ENCODE data around the gene MOB3B. TPM values are rescaled to one million over a fixed set of nuclear protein-coding genes. Genes with fewer than 3 reads are reported as not detected.

The MOB3B gene
- total RNA-seq, 2 experiments from 2014 or later = 3.0 to 3.2 TPM

DNA sequence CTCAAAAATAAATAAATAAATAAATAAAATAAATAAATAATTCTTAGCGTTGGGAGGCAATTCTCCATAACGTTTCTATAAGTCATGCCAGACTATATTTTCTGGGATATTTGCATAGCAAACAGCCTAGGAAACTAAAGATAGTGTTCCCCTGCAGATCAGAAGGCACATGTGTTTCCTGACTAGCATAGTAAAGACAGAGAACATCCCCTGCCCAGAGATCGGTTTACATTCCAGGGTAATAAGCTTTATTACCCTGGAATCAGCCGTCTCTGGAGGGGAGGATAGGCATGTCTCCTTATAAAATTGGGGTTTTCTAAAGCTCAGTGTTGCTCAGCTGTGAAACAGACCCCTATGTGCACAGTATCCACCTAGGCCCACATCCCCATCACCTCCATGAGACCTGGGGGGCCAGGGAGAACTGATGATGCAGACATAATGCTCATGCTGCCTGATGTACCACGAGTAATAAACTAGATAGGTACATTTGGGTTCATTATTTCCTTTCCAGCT, 42.4 kb downstream of the MOB3B start:
- Mint-ChIP-seq H3K27me3 (ENCODE audit: low read depth) (no peaks in the 10 kb centered on the region), H3K4me3 (no peak overlapping the region), H3K4me1 (ENCODE audit: low read depth) (peaks cover 25% of the 10 kb centered on the region), H3K9me3 (no peaks in the 10 kb centered on the region), H3K36me3 (ENCODE audit: low read depth) (peaks cover 2% of the 10 kb centered on the region), H3K27ac (no peak overlapping the region)
- intact Hi-C loops (cut with micrococcal nuclease) = no loop called here
- CTCF ChIA-PET = no interaction called here
- DNase-seq = no peak

DNA sequence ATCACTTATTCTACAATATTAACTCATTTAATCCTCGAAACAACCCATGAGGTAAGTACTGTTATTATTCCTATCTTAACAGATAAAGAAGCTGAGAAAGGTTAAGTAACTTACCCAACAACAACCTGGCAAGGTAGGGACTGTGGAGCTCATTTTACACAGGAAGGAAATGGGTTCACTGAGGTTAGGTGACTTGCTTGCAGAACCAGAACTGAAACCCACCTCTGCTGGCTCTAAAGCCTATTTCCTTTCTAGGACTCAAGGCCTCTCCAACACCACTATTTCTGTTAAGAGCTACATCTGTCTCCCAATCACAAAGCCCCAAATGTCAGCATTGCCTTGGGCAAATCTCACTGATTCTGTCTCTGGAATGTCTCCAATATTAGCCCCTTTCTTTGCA, 44.5 kb downstream of the MOB3B start:
- Mint-ChIP-seq H3K27me3 (ENCODE audit: low read depth) (no peaks in the 10 kb centered on the region), H3K36me3 (ENCODE audit: low read depth) (peaks cover 2% of the 10 kb centered on the region), H3K4me3 (no peak overlapping the region), H3K27ac (no peak overlapping the region), H3K4me1 (ENCODE audit: low read depth) (peaks cover 25% of the 10 kb centered on the region), H3K9me3 (no peaks in the 10 kb centered on the region)
- intact Hi-C loops (cut with micrococcal nuclease) = no loop called here
- CTCF ChIA-PET = interaction anchor here (1.0 kb wide), 1 partner anchor 44 kb away, joined by 5 read pairs; the partner anchor contains the start of gene MOB3B
- peak; percentile 18 for DNase-seq

DNA sequence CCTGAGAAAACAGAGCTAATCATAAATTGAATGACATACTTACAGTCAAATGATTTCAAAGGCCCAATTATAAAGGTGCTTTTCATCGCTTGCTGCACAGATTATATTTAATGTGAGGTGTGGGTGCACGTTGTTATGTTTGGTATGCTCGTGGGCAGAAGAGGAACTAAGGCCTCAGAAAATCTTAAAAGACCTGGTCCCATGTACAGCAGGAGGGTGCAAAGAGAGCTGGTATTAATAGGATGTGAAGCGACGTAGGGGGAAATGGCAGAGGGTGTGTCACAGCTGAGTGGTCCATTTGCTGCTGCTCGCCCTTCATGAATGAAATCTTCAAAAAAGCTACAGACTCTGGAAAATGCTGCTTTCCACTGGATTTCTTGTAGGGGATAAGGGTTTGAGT, 46.0 kb downstream of the MOB3B start:
- Mint-ChIP-seq H3K27ac (no peak overlapping the region), H3K4me3 (no peak overlapping the region), H3K4me1 (ENCODE audit: low read depth) (peaks cover 14% of the 10 kb centered on the region), H3K9me3 (peaks cover 9% of the 10 kb centered on the region), H3K36me3 (ENCODE audit: low read depth) (peaks cover 3% of the 10 kb centered on the region), H3K27me3 (ENCODE audit: low read depth) (no peaks in the 10 kb centered on the region)
- DNase-seq = no peak
- intact Hi-C loops (cut with micrococcal nuclease) = no loop called here
- CTCF ChIA-PET = interaction anchor here (0.7 kb wide), 1 partner anchor 23 kb away, joined by 3 read pairs; no protein-coding TSS in a partner anchor

DNA sequence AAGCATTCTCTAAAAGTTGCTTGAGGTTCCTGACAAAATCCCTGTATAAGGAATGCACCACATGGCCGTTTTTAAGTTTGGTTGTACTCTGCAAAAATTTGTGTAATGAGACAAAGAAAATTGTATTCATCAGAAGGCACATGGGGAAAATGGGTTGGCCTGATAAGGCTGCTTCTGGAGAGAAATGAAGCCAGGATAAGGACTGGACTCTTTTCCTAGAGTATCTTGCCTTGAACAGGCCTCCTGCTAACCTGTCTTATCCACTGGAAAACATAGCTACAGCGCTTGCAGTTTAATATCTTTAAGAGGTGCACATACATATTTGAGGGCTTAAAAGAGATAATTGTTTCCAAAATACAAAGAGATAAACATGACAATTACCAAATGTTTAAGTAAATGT, 46.9 kb downstream of the MOB3B start:
- Mint-ChIP-seq H3K27me3 (ENCODE audit: low read depth) (no peaks in the 10 kb centered on the region), H3K36me3 (ENCODE audit: low read depth) (peaks cover 5% of the 10 kb centered on the region), H3K27ac (no peak overlapping the region), H3K9me3 (peaks cover 15% of the 10 kb centered on the region), H3K4me1 (ENCODE audit: low read depth) (peaks cover 14% of the 10 kb centered on the region), H3K4me3 (no peak overlapping the region)
- intact Hi-C loops (cut with micrococcal nuclease) = no loop called here
- no peak for DNase-seq
- CTCF ChIA-PET = interaction anchor here (0.7 kb wide), 1 partner anchor 24 kb away, joined by 3 read pairs; no protein-coding TSS in a partner anchor

DNA sequence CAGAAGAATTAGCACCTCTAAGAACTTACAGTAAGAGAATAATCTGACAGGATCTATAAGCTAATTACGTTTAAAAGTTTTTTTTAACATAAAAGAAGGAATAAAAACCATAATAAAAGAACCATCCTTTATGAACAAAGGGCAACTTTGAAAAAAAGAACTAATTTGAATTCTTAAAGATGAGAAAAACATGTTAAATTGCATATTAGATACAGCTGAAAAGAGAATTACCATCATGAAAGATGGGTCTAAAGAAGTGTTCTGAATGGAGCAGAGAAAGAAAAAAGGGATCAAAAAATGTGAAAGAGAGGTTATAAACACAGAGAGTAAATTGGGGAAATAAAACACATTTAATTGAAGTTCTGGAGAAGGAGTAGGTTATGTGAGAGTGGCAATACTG, 51.3 kb downstream of the MOB3B start:
- no peak for DNase-seq
- H3K36me3 Mint-ChIP-seq (ENCODE audit: low read depth) = peaks cover 6% of the 10 kb centered on the region
- intact Hi-C loops (cut with micrococcal nuclease) = no loop called here
- CTCF ChIA-PET = no interaction called here
- peaks cover 15% of the 10 kb centered on the region for H3K9me3 Mint-ChIP-seq
- H3K4me3 Mint-ChIP-seq = no peak overlapping the region
- peaks cover 3% of the 10 kb centered on the region for H3K4me1 Mint-ChIP-seq (ENCODE audit: low read depth)
- H3K27me3 Mint-ChIP-seq (ENCODE audit: low read depth) = no peaks in the 10 kb centered on the region
- no peak overlapping the region for H3K27ac Mint-ChIP-seq

DNA sequence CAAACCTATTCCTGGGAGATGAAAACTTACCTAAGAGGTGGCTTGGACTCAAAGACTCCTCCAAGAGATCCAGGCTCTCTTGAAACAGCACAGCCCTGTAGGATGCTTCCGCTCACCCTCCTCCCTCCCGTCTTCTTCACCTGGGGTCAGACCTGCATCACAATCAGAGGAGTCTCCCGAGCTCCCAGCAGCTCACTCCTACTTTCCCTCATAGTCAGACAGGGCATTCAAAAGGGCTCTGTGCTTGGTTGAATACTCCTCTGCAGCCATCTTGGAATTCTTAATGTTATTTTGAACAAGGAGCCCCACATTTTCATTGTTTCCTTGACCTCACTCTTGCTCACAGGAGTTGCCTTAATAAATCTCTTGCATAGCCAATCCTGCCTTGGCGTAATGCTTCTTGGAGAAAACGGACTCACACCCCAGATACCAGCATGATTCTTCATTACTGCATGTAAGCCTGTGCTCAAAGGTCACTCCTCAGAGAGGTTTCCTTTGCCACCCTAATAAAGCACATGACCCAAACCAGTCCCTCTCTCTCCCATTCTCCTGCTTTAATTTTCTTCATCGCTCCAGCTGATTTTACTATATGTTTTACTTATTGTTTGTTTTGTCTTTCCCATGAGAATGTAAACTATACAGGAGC, 52.6 kb downstream of the MOB3B start:
- Mint-ChIP-seq H3K9me3 (peaks cover 15% of the 10 kb centered on the region), H3K4me1 (ENCODE audit: low read depth) (peaks cover 3% of the 10 kb centered on the region), H3K27ac (no peak overlapping the region), H3K27me3 (ENCODE audit: low read depth) (peaks cover 3% of the 10 kb centered on the region), H3K36me3 (ENCODE audit: low read depth) (peaks cover 6% of the 10 kb centered on the region), H3K4me3 (no peak overlapping the region)
- CTCF ChIA-PET = no interaction called here
- intact Hi-C loops (cut with micrococcal nuclease) = no loop called here
- DNase-seq = no peak

DNA sequence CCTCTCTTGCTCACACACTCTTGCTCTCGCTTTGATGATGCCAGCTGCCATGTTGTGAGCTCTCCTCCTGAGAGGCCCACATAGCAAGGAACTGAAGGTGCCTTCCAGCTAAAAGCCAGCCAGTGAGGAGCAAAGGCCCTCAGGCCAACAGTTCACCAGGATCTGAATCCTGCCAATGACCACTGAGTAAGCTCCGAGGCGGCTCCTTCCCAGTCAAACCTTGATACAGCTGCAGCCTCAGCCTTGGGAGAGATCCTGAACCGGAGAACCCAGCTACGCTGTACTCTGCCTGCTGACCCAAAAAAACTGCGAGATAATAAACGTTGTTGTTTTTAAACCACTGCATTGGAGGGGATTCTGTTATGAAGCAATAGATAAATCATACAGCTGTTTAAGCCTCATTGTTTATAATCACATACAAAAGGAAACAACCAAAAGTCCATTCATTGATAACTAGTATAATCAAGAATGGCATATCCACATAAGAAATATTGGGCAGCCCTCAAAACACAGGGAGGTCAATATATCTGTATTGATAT, 54.5 kb downstream of the MOB3B start:
- intact Hi-C loops (cut with micrococcal nuclease) = no loop called here
- no peak for DNase-seq
- peaks cover 3% of the 10 kb centered on the region for H3K4me1 Mint-ChIP-seq (ENCODE audit: low read depth)
- H3K27me3 Mint-ChIP-seq (ENCODE audit: low read depth) = peaks cover 3% of the 10 kb centered on the region
- no peak overlapping the region for H3K4me3 Mint-ChIP-seq
- CTCF ChIA-PET = interaction anchor here (0.6 kb wide), 1 partner anchor 464 kb away, joined by 3 read pairs; no protein-coding TSS in a partner anchor
- H3K9me3 Mint-ChIP-seq = peaks cover 15% of the 10 kb centered on the region
- H3K27ac Mint-ChIP-seq = no peak overlapping the region
- peaks cover 6% of the 10 kb centered on the region for H3K36me3 Mint-ChIP-seq (ENCODE audit: low read depth)

DNA sequence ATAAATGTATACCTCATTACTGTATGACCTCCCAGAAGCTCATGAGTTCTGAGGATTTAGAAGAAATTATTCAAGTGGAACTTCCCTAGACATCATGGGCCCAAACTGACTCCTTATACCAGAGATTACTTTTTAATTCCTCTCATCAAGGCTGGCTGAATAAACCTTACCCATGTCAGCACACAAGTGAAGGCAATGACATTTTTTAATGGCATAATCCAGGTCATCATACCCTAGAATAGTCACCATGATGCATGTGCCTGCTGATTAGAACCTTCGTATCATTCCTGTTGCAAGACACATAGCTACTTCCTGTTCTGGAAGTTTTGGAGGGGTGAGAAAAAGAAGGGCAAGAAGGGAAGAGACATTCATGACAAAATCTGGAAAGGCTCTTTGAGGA, 55.3 kb downstream of the MOB3B start:
- H3K27ac Mint-ChIP-seq = no peak overlapping the region
- H3K9me3 Mint-ChIP-seq = peaks cover 14% of the 10 kb centered on the region
- peaks cover 3% of the 10 kb centered on the region for H3K4me1 Mint-ChIP-seq (ENCODE audit: low read depth)
- no peak overlapping the region for H3K4me3 Mint-ChIP-seq
- DNase-seq = no peak
- CTCF ChIA-PET = interaction anchor here (0.6 kb wide), 1 partner anchor 463 kb away, joined by 3 read pairs; no protein-coding TSS in a partner anchor
- H3K36me3 Mint-ChIP-seq (ENCODE audit: low read depth) = peaks cover 6% of the 10 kb centered on the region
- H3K27me3 Mint-ChIP-seq (ENCODE audit: low read depth) = peaks cover 3% of the 10 kb centered on the region
- intact Hi-C loops (cut with micrococcal nuclease) = no loop called here

DNA sequence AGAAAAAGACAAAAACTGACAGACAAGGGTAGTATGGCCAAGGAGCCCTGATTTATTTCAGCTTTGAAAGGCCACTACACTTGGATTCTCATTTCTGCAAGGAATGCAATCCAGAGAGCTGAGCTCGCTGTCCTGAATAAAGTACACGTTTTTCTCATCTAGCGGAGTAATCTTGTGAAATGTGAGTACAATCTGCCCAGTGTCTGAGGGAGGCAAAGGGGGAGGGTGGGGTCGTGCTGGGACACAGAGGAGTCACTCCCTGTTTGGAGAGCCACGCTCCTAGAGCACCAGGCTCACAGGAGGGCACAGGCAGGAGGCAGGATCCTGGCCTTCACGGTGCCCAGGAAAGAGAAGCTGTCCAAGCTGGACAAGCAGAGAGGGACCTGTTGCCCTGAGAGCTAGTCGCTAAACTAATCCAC, 56.5 kb downstream of the MOB3B start:
- H3K36me3 Mint-ChIP-seq (ENCODE audit: low read depth) = peaks cover 2% of the 10 kb centered on the region
- no peak overlapping the region for H3K4me3 Mint-ChIP-seq
- H3K9me3 Mint-ChIP-seq = peaks cover 3% of the 10 kb centered on the region
- intact Hi-C loops (cut with micrococcal nuclease) = no loop called here
- CTCF ChIA-PET = interaction anchor here (0.7 to 1.4 kb wide), 2 partner anchors 28 to 54 kb away, joined by 3 read pairs; no protein-coding TSS in a partner anchor
- no peak for DNase-seq
- H3K27me3 Mint-ChIP-seq (ENCODE audit: low read depth) = peaks cover 3% of the 10 kb centered on the region
- peaks cover 3% of the 10 kb centered on the region for H3K4me1 Mint-ChIP-seq (ENCODE audit: low read depth)
- no peak overlapping the region for H3K27ac Mint-ChIP-seq

DNA sequence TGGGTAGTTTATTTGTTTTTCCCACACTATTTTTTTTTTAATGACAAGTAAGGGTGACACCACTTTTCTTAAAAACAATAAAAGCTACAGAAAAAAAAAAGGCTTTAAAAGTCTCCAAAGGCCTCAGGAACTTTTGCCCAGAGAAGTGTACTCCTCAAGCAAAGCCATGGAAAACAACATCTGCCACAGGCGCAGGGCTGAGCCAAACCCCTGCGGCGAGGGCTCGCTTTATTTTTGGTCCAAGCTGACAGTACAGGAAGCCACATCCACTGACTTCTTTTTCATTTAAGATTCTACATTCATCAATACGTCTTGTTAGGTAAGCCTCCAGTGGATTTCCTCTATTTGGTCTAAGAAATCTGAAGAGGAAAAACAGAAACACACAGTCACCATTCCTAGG, 57.4 kb downstream of the MOB3B start:
- DNase-seq = no peak
- Mint-ChIP-seq H3K27me3 (ENCODE audit: low read depth) (peaks cover 3% of the 10 kb centered on the region), H3K36me3 (ENCODE audit: low read depth) (peaks cover 2% of the 10 kb centered on the region), H3K9me3 (no peaks in the 10 kb centered on the region), H3K27ac (no peak overlapping the region), H3K4me3 (no peak overlapping the region), H3K4me1 (ENCODE audit: low read depth) (peaks cover 3% of the 10 kb centered on the region)
- intact Hi-C loops (cut with micrococcal nuclease) = no loop called here
- CTCF ChIA-PET = interaction anchor here (1.4 kb wide), 1 partner anchor 55 kb away, joined by 3 read pairs; no protein-coding TSS in a partner anchor

DNA sequence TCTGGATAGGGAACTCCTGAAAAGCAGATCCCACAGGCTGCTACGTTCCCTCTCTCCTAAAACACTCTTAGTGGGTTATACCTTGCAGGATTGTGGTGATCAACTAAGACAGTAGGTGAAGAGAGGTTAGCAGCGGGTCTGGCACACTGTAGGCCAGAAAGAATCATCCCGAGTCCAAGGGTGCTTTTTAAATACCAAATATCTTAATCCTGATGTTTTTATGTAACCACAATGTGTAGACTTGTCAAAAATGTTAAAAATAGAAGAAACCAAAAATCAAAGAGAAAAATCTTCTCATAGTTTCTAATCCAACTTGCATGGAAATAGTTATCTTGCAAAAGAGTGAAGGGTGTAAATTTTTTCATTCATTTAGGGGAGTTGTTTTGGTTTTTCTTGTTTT, 57.8 kb downstream of the MOB3B start:
- Mint-ChIP-seq H3K27ac (no peak overlapping the region), H3K4me3 (no peak overlapping the region)
- intact Hi-C loops (cut with micrococcal nuclease) = no loop called here

DNA sequence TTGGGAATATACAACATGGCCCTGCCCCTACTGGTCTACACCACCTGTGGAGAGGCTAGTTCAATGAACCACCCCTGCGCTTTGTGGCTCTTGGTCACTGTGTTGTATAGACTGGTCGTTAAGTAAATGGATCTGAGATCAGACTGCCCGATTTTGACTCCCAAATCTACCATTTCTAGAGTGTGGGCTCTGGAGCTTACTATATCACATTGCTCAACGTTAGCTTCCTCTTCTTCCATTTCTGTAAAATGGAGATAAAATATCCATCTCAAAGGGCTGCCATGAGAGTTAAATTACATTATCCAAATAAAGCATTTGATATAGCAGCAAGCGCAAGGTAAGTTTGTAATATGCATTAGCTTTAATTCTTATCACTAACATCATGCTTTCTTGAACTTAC, 58.2 kb downstream of the MOB3B start:
- H3K4me3 Mint-ChIP-seq = no peak overlapping the region
- no peak for DNase-seq
- CTCF ChIA-PET = no interaction called here
- H3K36me3 Mint-ChIP-seq (ENCODE audit: low read depth) = peaks cover 2% of the 10 kb centered on the region
- intact Hi-C loops (cut with micrococcal nuclease) = no loop called here
- no peaks in the 10 kb centered on the region for H3K9me3 Mint-ChIP-seq
- H3K27ac Mint-ChIP-seq = no peak overlapping the region
- peaks cover 3% of the 10 kb centered on the region for H3K27me3 Mint-ChIP-seq (ENCODE audit: low read depth)
- peaks cover 3% of the 10 kb centered on the region for H3K4me1 Mint-ChIP-seq (ENCODE audit: low read depth)

More for the DNA sequence above, 57.8 kb downstream of the MOB3B start:
- H3K4me1 Mint-ChIP-seq (ENCODE audit: low read depth) = peaks cover 3% of the 10 kb centered on the region
- no peak for DNase-seq
- H3K27me3 Mint-ChIP-seq (ENCODE audit: low read depth) = peaks cover 3% of the 10 kb centered on the region
- peaks cover 2% of the 10 kb centered on the region for H3K36me3 Mint-ChIP-seq (ENCODE audit: low read depth)
- CTCF ChIA-PET = interaction anchor here (1.4 kb wide), 1 partner anchor 55 kb away, joined by 3 read pairs; no protein-coding TSS in a partner anchor
- no peaks in the 10 kb centered on the region for H3K9me3 Mint-ChIP-seq
